ENCODE results near the gene CDK9.
A peak's percentile ranks its signal among the peaks of the same experiment; 100 is the strongest.

CDK9 gene

DNA sequence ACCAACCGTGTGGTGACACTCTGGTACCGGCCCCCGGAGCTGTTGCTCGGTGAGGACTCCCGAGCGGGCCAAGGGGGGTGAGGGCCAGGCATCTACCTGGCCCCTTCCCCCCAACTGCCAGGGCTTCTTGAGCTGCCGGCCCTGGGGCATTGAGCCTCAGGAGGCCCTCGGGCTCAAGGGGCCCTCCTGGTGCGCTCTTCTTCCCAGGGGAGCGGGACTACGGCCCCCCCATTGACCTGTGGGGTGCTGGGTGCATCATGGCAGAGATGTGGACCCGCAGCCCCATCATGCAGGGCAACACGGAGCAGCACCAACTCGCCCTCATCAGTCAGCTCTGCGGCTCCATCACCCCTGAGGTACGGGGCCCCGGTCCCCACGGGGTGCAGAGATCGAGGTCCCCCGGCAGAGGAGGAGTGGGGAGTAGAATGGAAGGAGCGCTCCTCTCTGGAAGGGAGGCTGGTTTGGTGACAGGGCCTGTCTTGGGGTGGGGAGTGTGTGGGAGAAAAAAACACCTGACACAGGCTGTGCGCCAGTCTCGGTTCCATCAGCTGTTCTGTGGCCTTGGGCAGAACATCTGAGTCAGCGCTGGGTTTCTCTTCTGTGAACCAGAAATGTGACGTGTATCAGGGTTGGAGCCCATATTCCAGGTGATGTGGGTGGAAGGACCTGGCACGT lies 2.6 kb downstream of the CDK9 start:
- H3K9me3 ChIP-seq (ENCODE audit: control insufficient read depth, low read length) = no peaks in the 10 kb centered on the region
- H3K36me3 ChIP-seq (ENCODE audit: control insufficient read depth, insufficient read depth, low read length) = peaks cover 24% of the 10 kb centered on the region
- peaks cover 19% of the 10 kb centered on the region for H3K4me1 ChIP-seq (ENCODE audit: control insufficient read depth, insufficient read depth, low read length)
- no peak overlapping the region for H3K9ac ChIP-seq (ENCODE audit: low read length)
- no peaks in the 10 kb centered on the region for H3K27me3 ChIP-seq (ENCODE audit: control insufficient read depth, insufficient read depth, low read length)
- no peak overlapping the region for H3K4me3 ChIP-seq (ENCODE audit: low read length)

DNA sequence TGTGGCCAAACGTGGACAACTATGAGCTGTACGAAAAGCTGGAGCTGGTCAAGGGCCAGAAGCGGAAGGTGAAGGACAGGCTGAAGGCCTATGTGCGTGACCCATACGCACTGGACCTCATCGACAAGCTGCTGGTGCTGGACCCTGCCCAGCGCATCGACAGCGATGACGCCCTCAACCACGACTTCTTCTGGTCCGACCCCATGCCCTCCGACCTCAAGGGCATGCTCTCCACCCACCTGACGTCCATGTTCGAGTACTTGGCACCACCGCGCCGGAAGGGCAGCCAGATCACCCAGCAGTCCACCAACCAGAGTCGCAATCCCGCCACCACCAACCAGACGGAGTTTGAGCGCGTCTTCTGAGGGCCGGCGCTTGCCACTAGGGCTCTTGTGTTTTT lies 3.3 kb downstream of the CDK9 start:
- peaks cover 24% of the 10 kb centered on the region for H3K36me3 ChIP-seq (ENCODE audit: control insufficient read depth, insufficient read depth, low read length)

DNA sequence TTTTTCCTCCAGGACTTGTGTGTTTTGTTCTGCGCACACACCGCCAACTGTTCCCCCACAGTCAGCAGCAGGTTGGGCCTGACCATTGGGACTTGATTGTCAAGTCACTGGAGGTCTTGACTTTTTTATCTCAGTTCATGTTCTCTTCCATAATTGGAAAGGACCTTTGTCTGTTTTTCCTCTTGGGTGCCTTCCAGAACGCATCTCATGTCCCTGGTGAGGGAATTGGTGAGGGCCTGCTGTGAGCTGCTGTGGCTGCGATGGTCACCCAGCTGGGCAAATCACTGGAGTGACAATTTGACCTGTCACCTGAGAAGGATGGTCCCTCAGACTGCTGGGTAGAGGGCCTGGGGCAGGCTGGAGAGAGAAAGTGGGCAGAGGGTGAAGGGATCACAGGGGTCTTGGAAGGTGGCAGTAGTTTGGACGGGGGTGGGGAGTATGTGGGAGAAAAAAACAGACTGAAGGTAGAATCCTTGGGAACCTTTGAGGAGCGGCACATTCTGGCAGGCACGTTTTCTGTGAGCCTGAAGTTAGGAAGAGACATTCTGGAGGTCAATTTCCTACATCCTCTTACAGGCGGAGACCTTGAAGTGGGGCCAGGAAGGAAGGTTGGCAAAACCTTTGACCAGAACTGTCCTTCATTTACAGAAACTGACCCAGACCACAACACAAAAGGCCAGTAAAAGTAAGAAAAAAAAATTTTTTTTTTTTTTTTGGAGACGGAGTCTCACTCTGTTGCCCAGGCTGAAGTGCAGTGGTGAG lies 4.4 kb downstream of the CDK9 start:
- Histone ChIP-seq H3K4me1 (ENCODE audit: control insufficient read depth, insufficient read depth, low read length) (peaks cover 12% of the 10 kb centered on the region), H3K27me3 (ENCODE audit: control insufficient read depth, insufficient read depth, low read length) (no peaks in the 10 kb centered on the region), H3K9ac (ENCODE audit: low read length) (no peak overlapping the region), H3K36me3 (ENCODE audit: control insufficient read depth, insufficient read depth, low read length) (peaks cover 24% of the 10 kb centered on the region), H3K9me3 (ENCODE audit: control insufficient read depth, low read length) (no peaks in the 10 kb centered on the region), H3K4me3 (ENCODE audit: low read length) (no peak overlapping the region)

More for the DNA sequence above, 3.3 kb downstream of the CDK9 start:
- Histone ChIP-seq H3K4me1 (ENCODE audit: control insufficient read depth, insufficient read depth, low read length) (peaks cover 17% of the 10 kb centered on the region), H3K27me3 (ENCODE audit: control insufficient read depth, insufficient read depth, low read length) (no peaks in the 10 kb centered on the region), H3K4me3 (ENCODE audit: low read length) (no peak overlapping the region), H3K9me3 (ENCODE audit: control insufficient read depth, low read length) (no peaks in the 10 kb centered on the region), H3K9ac (ENCODE audit: low read length) (no peak overlapping the region)

DNA sequence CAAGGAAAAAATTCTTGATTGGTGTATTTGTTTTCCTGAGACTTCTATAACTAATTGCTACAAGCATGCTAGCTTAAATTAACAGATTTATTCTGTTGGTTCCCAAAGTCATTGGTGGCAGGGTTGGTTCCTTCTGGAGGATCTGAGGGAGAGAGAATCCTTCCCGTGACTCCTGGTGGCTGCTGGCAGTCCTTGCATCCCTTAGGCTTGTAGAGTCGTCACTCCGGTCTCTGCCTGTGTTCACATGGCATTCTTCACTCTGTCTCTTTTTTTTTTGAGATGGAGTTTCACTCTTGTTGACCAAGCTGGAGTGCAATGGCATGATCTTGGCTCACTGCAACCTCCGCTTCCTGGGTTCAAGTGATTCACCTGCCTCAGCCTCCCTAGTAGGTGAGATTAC lies 5.3 kb downstream of the CDK9 start:
- Histone ChIP-seq H3K9me3 (ENCODE audit: control insufficient read depth, low read length) (no peaks in the 10 kb centered on the region), H3K4me3 (ENCODE audit: low read length) (no peak overlapping the region), H3K27me3 (ENCODE audit: control insufficient read depth, insufficient read depth, low read length) (no peaks in the 10 kb centered on the region), H3K36me3 (ENCODE audit: control insufficient read depth, insufficient read depth, low read length) (peaks cover 24% of the 10 kb centered on the region), H3K9ac (ENCODE audit: low read length) (no peak overlapping the region), H3K4me1 (ENCODE audit: control insufficient read depth, insufficient read depth, low read length) (peaks cover 17% of the 10 kb centered on the region)

DNA sequence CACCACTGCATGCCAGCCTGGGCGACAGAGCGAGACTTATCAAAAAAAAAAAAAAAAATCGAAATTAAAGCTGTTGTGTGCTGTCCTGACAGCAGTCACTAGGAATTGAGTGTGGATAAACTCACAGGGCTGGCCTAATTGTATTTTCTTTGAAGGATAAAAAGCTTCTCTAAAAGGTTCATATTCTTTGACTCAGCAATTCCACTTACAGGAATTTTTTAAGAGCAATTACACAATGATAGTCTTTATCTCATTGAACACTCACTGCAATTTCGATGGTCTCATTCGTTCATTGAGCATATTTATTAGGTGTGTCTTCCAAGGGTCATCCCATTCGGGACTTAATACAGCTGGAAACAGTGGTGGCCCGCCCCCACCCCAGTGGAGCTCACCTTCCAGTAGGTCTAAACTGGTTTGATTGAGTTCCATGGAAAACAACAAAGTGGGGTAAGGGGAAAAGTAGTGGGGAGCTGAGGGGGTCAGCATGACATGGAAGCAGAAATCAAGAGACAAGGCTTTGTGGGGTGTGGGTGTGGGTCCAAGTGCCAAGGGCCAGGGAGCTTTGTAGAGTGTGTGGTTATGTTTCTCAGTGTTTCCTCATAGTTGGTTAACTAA lies 6.7 kb downstream of the CDK9 start:
- no peak overlapping the region for H3K4me3 ChIP-seq (ENCODE audit: low read length)
- H3K9me3 ChIP-seq (ENCODE audit: control insufficient read depth, low read length) = no peaks in the 10 kb centered on the region
- peaks cover 19% of the 10 kb centered on the region for H3K4me1 ChIP-seq (ENCODE audit: control insufficient read depth, insufficient read depth, low read length)
- no peaks in the 10 kb centered on the region for H3K27me3 ChIP-seq (ENCODE audit: control insufficient read depth, insufficient read depth, low read length)
- H3K36me3 ChIP-seq (ENCODE audit: control insufficient read depth, insufficient read depth, low read length) = peaks cover 19% of the 10 kb centered on the region
- no peak overlapping the region for H3K9ac ChIP-seq (ENCODE audit: low read length)

DNA sequence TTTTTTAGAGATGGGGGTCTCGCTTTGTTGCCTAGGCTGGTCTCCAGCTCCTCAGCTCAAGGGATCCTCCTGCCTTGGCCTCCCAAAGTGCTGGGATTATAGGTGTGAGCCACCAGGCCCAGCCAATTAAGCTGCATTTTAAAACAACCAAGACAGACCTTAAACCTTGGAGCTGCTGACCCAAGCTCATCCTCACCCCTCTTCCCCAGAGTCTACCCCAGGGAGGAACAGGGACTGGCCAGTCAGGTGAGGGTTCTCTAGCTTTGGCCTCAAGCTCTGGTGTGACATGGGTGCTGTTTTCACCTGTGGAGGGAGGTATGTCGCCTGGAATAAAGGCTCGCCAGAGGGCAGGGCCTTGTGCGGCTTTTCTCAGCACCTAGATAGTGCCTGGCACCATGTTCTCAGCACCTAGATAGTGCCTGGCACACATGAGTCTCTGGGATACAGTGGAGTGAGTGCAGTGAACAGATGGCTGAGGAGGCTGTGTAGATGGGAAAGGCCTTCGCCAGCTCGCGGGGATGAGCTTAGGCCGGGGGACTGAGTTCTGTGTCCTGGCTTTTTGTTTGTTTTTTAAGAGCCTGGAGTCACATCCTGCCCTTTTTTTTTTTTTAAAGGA lies 7.4 kb downstream of the CDK9 start:
- Histone ChIP-seq H3K9me3 (ENCODE audit: control insufficient read depth, low read length) (no peaks in the 10 kb centered on the region), H3K36me3 (ENCODE audit: control insufficient read depth, insufficient read depth, low read length) (peaks cover 18% of the 10 kb centered on the region), H3K4me3 (ENCODE audit: low read length) (no peak overlapping the region), H3K4me1 (ENCODE audit: control insufficient read depth, insufficient read depth, low read length) (peaks cover 19% of the 10 kb centered on the region), H3K27me3 (ENCODE audit: control insufficient read depth, insufficient read depth, low read length) (no peaks in the 10 kb centered on the region), H3K9ac (ENCODE audit: low read length) (no peak overlapping the region)

DNA sequence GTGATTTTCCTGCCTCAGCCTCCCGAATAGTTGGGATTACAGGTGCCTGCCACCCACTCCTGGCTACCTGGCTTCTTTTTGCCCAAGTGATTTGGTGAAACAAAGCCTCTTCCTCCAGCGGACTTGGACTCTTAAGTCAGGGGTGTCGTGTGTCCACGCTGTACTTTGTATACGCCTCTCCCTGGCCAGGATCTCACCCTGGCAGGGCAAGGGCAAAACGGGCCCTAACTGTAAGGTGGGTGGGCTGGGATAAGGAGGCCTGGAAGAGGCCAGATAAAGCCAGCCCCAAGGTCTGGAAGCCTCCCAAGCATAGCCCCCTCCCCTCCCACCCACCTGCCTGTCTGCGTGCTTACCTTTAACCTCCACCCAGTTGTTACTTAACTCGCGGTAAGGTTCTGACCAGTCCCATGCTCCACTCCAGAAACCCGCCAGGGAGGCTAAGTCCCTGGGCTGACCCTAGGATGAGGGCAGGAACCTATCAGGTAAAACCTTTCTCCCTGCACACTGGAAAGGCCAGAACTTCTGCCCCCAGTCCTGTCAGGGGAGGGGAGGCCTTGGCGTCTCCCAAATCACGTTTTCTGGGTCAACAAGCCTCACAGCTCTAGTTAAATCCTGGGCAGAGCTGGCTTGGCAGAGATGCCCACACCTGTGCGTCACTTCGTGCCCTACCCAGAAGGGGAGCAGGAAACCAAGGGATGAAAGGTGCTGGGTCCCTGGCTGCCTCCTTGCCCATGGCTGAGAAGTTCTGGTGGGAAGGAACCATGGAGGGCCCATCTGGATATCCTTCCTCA lies 8.4 kb downstream of the CDK9 start:
- peaks cover 11% of the 10 kb centered on the region for H3K36me3 ChIP-seq (ENCODE audit: control insufficient read depth, insufficient read depth, low read length)
- no peak overlapping the region for H3K9ac ChIP-seq (ENCODE audit: low read length)
- no peak overlapping the region for H3K4me3 ChIP-seq (ENCODE audit: low read length)
- no peaks in the 10 kb centered on the region for H3K27me3 ChIP-seq (ENCODE audit: control insufficient read depth, insufficient read depth, low read length)
- peaks cover 26% of the 10 kb centered on the region for H3K4me1 ChIP-seq (ENCODE audit: control insufficient read depth, insufficient read depth, low read length)
- H3K9me3 ChIP-seq (ENCODE audit: control insufficient read depth, low read length) = no peaks in the 10 kb centered on the region

DNA sequence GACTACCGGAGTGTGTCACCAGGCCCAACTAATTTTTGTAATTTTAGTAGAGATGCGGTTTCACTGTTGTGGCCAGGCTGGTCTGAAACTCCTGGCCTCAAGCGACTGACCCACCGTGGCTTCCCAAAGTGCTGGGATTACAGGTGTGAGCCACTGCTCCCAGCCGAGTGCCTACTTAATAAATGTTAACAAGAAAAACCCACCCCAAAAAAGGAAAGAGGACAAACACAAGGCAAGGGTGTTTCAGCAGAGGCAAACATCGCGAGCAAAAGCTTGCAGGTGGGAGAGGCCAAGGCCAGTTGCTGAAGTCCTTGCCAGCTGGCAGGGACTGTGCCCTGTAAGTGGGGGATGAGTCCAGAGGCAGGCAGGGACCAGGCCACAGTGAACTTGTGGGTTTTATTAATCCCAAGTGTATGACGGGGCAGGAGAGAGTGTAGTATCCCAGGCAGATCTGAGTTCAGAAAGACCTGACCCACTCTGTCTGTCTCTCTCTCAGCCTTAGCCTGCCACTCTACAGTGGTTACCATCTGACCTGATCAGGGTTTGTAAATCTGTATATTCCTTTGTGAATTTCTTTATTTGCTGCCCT lies 10.5 kb downstream of the CDK9 start:
- Histone ChIP-seq H3K4me3 (ENCODE audit: low read length) (no peak overlapping the region), H3K27me3 (ENCODE audit: control insufficient read depth, insufficient read depth, low read length) (no peaks in the 10 kb centered on the region), H3K4me1 (ENCODE audit: control insufficient read depth, insufficient read depth, low read length) (peaks cover 26% of the 10 kb centered on the region), H3K9ac (ENCODE audit: low read length) (no peak overlapping the region), H3K9me3 (ENCODE audit: control insufficient read depth, low read length) (no peaks in the 10 kb centered on the region), H3K36me3 (ENCODE audit: control insufficient read depth, insufficient read depth, low read length) (no peaks in the 10 kb centered on the region)

DNA sequence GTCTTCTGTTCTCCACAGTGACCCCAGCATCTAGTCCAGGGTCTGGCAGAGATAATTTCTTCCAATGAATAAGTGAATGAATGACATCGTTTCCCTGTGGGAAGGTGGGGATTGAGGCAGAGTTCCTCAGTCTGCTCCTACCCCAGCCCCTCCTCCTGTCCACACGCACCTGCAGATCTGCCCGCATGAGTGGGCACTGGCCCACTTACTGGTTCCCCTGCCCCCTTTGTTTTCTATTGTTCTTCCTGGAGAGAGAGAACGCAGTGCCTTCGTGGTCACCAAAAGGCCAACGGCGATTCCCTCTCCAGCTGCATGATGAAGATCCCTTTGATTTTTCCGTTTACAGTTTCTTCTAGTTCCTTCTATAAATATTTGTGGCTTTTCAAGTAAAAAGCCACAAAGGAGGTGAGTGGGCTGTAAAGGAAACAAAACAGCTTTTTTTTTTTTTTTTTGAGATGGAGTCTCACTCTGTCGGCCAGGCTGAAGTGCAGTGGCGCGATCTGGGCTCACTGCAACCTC lies 11.1 kb downstream of the CDK9 start:
- no peaks in the 10 kb centered on the region for H3K36me3 ChIP-seq (ENCODE audit: control insufficient read depth, insufficient read depth, low read length)
- H3K9me3 ChIP-seq (ENCODE audit: control insufficient read depth, low read length) = no peaks in the 10 kb centered on the region
- no peaks in the 10 kb centered on the region for H3K27me3 ChIP-seq (ENCODE audit: control insufficient read depth, insufficient read depth, low read length)
- peaks cover 27% of the 10 kb centered on the region for H3K4me1 ChIP-seq (ENCODE audit: control insufficient read depth, insufficient read depth, low read length)
- no peak overlapping the region for H3K4me3 ChIP-seq (ENCODE audit: low read length)
- H3K9ac ChIP-seq (ENCODE audit: low read length) = no peak overlapping the region

DNA sequence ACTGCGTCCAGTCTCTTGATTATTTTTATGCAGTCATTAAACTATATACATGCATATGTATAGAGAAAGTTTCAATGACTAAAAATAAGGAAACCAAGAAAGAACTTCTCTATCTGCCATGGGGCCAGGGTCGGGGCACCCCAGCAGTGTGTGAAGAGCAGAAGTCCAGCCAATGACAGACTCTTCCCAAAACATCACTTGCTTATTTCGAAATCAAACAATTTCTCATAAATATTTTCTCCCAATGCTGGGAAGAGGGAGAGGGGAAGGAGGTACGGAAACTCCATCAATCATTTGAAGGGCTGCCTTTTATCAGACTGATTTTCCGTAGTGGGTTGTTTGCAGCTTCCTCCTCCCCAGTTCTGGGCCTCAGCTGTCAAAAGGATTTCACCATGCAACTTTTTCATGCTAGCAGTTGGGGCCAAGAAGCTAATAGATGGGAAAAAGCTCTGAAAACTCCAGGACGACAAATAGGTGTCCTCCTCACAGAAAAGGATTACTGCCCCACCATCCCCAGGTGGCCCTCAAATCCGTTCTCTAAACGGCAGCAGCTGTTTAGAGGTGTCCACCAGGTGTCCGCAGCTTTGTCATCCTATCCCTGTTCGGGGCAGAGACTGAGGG lies 16.2 kb downstream of the CDK9 start:
- Histone ChIP-seq H3K9ac (ENCODE audit: low read length) (peak overlapping the region; percentile 54), H3K36me3 (ENCODE audit: control insufficient read depth, insufficient read depth, low read length) (no peaks in the 10 kb centered on the region), H3K4me1 (ENCODE audit: control insufficient read depth, insufficient read depth, low read length) (peaks cover 33% of the 10 kb centered on the region), H3K9me3 (ENCODE audit: control insufficient read depth, low read length) (no peaks in the 10 kb centered on the region), H3K4me3 (ENCODE audit: low read length) (no peak overlapping the region), H3K27me3 (ENCODE audit: control insufficient read depth, insufficient read depth, low read length) (no peaks in the 10 kb centered on the region)

Measured in mucosa of stomach (tissue), 1 donor.